GM13976 (cell line): Measurements from ENCODE around the gene RPS16.
A peak's percentile ranks its signal among the peaks of the same experiment; 100 is the strongest.

Experiments
- DNase-seq: peaks from one replicate; pipeline ENCODE4 v3.0.0; 2012; ENCODE audit warnings: low spot score
- in situ Hi-C: fragments of 300-500 bp; cut with MboI; formaldehyde crosslinking; loops from one replicate; pipeline ENCODE4 v1.12.0; 2022; ENCODE audit warnings: low sequenced_read_pairs, mixed read lengths, inconsistent platforms; ENCODE audit not compliant: unreplicated experiment
- TF ChIP-seq, protein P1 (sequence below): IDR thresholded peaks from 2 replicates; pipeline ENCODE4 v1.5.1; 2012; ENCODE audit warnings: borderline replicate concordance, mild to moderate bottlenecking; ENCODE audit not compliant: insufficient read depth; ENCODE audit errors: extremely low read depth, missing control alignments, control extremely low read depth

The RPS16 gene

DNA sequence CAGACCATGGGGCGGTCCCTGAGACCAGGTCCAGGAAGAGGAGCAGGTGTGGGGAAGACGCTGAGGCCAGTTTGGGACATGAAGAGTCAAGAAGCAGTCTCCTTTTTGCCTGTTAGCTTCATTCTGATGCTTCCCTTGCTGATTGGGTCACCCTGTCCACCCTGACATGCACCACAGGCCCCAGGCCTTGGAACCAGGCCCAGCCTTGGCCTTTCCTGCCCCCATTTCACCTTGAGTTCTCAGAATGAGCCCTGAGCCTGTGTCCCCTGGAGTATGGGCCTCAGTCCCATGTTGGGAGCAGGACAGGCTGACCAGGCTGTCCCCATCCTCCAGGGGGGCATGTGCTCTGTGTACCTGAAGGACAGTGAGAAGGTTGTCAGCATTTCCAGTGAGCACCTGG is 40.0 kb upstream of the RPS16 start:
- TF ChIP-seq, protein P1, sequence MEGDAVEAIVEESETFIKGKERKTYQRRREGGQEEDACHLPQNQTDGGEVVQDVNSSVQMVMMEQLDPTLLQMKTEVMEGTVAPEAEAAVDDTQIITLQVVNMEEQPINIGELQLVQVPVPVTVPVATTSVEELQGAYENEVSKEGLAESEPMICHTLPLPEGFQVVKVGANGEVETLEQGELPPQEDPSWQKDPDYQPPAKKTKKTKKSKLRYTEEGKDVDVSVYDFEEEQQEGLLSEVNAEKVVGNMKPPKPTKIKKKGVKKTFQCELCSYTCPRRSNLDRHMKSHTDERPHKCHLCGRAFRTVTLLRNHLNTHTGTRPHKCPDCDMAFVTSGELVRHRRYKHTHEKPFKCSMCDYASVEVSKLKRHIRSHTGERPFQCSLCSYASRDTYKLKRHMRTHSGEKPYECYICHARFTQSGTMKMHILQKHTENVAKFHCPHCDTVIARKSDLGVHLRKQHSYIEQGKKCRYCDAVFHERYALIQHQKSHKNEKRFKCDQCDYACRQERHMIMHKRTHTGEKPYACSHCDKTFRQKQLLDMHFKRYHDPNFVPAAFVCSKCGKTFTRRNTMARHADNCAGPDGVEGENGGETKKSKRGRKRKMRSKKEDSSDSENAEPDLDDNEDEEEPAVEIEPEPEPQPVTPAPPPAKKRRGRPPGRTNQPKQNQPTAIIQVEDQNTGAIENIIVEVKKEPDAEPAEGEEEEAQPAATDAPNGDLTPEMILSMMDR, result no peak
- in situ Hi-C loops, result no loop called here

DNA sequence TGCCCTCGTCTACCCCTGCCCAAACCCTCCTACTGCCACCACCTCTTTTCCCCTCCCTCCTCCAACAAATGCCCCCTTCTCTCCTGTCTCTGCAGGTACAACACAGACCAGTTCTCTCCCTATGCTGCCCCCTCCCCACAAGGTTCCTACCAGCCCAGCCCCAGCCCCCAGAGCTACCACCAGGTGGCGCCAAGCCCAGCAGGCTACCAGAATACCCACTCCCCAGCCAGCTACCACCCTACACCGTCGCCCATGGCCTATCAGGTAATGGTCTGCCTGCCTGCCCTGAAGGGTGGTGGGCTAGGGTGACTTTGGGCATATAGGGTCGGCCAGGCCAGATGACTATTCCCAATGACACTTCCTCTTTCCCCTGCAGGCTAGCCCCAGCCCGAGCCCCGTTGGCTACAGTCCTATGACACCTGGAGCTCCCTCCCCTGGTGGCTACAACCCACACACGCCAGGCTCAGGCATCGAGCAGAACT is 38.4 kb upstream of the RPS16 start:
- DNase-seq, result peak; percentile 79
- TF ChIP-seq, protein P1, result peak; percentile 76
- in situ Hi-C loops, result no loop called here

More for the DNA sequence above, 40.0 kb upstream of the RPS16 start:
- no peak for DNase-seq

DNA sequence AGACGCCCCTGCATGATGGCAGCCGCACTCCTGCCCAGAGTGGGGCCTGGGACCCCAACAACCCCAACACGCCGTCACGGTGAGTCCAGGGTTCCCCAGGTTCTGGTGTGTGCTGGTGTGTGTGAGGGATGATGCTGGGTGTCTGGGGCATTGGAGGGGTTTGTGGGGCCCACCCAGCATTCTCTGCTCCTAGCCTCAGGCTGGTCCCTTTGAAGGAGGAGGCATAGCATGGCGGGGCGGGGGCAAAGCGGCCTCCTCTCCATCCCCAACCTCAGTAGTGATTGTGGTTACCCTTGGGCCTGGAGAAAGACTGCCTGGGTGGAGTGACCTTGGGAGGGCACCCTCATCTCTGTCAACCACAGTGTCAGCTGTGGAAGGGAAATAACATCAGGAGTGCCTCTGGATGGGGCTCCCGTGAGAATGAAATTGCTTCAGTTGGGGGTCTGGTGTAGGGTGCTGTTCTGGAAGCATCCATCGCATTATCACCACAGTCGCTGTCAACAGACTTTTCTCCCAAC is 37.8 kb upstream of the RPS16 start:
- in situ Hi-C loops, result no loop called here
- TF ChIP-seq, protein P1, result no peak
- DNase-seq, result no peak

DNA sequence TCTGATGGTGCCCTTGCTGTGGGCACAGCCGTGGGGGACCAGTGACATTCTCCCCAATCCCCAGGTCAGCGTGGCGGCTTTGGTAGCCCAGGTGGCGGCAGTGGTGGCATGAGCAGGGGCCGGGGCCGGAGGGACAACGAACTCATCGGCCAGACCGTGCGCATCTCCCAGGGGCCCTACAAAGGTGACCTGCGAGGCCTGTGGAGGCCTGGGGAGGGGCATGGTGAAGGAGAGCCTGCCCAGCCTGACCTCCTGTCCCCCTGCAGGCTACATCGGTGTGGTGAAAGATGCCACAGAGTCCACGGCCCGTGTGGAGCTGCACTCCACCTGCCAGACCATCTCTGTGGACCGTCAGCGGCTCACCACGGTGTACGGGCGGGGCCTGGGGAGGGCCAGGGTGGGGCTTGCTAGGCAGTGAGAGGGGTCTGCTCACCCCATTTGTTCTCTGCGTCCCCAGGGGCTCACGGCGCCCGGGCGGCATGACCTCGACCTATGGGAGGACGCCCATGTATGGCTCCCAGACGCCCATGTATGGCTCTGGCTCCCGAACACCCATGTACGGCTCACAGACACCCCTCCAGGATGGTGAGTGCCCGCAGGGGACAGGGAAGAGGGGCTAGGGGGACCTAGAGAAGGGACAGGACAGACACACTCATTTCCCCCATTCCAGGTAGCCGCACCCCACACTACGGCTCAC is 37.1 kb upstream of the RPS16 start:
- TF ChIP-seq, protein P1, result no peak
- no peak for DNase-seq
- in situ Hi-C loops, result no loop called here

DNA sequence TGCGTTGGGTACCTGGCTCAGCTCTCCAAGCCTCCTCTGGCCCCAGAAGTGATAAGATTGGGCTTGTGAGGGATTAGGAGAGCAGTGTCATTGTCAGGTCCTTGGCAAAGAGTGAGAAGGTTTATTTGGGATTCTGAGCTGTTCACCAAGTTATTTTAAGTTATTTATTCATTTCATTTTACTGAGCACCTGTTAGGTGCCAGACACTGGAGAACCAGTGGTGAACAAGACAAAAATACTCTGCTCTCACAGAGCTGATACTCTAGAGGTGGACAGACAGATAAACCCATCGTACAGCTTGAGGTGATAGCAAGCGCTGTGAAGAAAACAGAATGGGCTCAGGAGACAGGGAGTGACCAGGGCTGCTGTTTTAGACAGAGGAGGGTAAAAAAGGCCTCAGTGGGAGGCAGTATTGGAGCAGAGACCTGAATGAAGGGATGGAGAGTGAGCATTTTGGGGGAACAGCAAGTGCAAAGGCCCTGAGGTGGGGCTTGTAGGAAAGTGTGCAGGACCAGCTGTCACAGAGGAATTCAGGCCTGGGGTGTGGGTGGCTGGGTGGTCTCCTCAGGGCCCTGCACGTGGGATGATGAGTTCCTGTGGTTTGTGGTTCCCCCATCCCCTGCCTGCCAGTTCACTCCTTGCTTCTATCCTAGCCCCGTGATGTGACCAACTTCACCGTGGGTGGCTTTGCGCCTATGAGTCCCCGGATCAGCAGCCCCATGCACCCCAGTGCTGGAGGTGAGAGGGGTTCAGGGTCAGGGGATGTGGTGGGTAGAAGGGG is 36.2 kb upstream of the RPS16 start:
- DNase-seq, result no peak
- TF ChIP-seq, protein P1, result no peak
- in situ Hi-C loops, result no loop called here

DNA sequence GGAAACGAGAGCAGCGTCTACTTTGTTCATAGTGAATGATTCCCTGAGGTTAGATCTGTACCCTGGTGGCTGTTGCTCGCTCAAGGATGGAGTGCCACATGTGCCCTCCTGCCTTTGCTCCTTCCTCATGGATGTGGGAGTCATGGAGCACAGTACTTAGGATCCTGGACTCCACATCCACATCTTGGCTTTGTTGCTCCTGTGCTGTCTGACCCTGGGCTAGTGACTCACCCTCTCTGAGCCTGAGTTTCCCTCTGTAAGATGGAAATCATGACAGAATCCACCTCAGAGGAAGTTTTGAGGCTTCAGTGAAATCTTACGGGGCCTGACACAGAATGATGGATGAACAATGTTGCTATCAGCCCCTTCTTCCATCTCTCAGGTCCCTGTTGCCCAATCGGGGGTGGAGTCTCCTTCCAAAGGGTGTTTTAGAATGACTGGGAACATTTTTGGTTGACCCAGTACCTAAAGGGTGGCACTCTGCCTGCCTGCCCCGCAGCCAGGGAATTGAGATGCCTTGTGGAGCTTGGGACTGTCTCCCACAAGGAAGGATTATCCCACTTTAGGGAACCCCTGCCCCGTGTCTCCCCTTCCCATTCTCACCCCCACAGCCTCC is 35.1 kb upstream of the RPS16 start:
- in situ Hi-C loops, result no loop called here
- TF ChIP-seq, protein P1, result no peak
- DNase-seq, result no peak
